Heart left ventricle (tissue), 16 donors: ENCODE data around the gene PGC. TPM values are rescaled to one million over a fixed set of nuclear protein-coding genes. Genes with fewer than 3 reads are reported as not detected.

Source experiments
- ATAC-seq, 4 donors: fragments of 200-7000 bp; cut with Tn5 transposase; one replicate each; pipeline ENCODE4 v1.9.1; 2020 to 2022; ENCODE audit warnings: moderate library complexity in 4 of 4, mild to moderate bottlenecking in 3 of 4, moderate number of reproducible peaks in 1 of 4
- DNase-seq, 5 donors: peaks; one replicate each; pipeline ENCODE4 v3.0.0-alpha.2; 2020
- H3K27ac ChIP-seq, 12 donors: fragments of 200-600 bp; sonication (generic) in 4 of 12; one replicate each; pipeline versions ENCODE4 v1.5.0 to v1.8.0; 2016 to 2022; ENCODE audit warnings: mild to moderate bottlenecking in 2 of 12
- H3K27me3 ChIP-seq, 9 donors: fragments of 200-600 bp; sonication (generic) in 2 of 9; one replicate each; pipeline versions ENCODE4 v1.5.1 to v1.8.0; 2016 to 2022; ENCODE audit warnings: mild to moderate bottlenecking in 3 of 9
- H3K36me3 ChIP-seq, 9 donors: fragments of 200-600 bp; sonication (generic) in 2 of 9; one replicate each; pipeline versions ENCODE4 v1.5.0 to v1.8.0; 2018 to 2022; ENCODE audit warnings: mild to moderate bottlenecking in 2 of 9
- H3K4me1 ChIP-seq, 12 donors: fragments of 200-600 bp; sonication (generic) in 4 of 12; one replicate each; pipeline versions ENCODE4 v1.5.0 to v1.8.0; 2016 to 2022; ENCODE audit warnings: mild to moderate bottlenecking in 3 of 12
- H3K4me3 ChIP-seq, 12 donors: fragments of 200-600 bp; sonication (generic) in 4 of 12; one replicate each; pipeline versions ENCODE4 v1.5.0 to v1.8.0; 2017 to 2022; ENCODE audit warnings: mild to moderate bottlenecking in 9 of 12, moderate library complexity in 4 of 12
- H3K9me3 ChIP-seq, 12 donors: fragments of 200-600 bp; sonication (generic) in 4 of 12; one replicate each; pipeline versions ENCODE4 v1.5.0 to v1.8.0; 2016 to 2022; ENCODE audit warnings: mild to moderate bottlenecking in 1 of 12
- POLR2A ChIP-seq, 2 donors: fragments of 450-650 bp; IDR thresholded peaks; one replicate each; pipeline ENCODE4 v1.6.1; 2017; ENCODE audit warnings: antibody characterized with exemption in 2 of 2, mild to moderate bottlenecking in 2 of 2, moderate library complexity in 2 of 2
- WGBS, 4 donors: extraction: QIAGEN DNeasy Blood & Tissue Kit in 2 of 4; methylation state at CpG; one replicate each; pipeline versions ENCODE4 v1.1.5 to v1.1.7; 2013 to 2018; 5-methylcytosine and 5-hydroxymethylcytosine counted together
- intact Hi-C, 10 donors: fragments of 100-400 bp; cut with DNase I; formaldehyde crosslinking; loops; one replicate each; pipeline versions ENCODE4 v1.11.1 to v1.14.2; 2022
- polyA plus RNA-seq, 2 donors: library from polyadenylated mRNA; stranded (reverse); fragments of 200-250 nt; gene quantifications; one replicate each; pipeline ENCODE4 v1.2.3, GENCODE V29; 2013
- total RNA-seq, 9 donors: library from RNA; depleted of rRNA in 2 of 9; stranded (reverse); fragments of >200 nt in 2 of 9; fragmentation: NEBNext Ultra II Directional in 3 of 9; extraction: Animal tissue kit (Norgen Biotek cat#: 25700) in 3 of 9; gene quantifications; one replicate each; pipeline versions ENCODE4 v1.1.0 to v1.2.4, GENCODE V29; 2016 to 2023
- TF ChIP-seq, protein P1 (sequence below), 12 donors: fragments of 200-600 bp; sonication (generic) in 4 of 12; IDR thresholded peaks; one replicate each; pipeline versions ENCODE4 v1.5.0 to v1.8.0; 2018 to 2022; ENCODE audit warnings: antibody characterized with exemption in 12 of 12, mild to moderate bottlenecking in 5 of 12
- donor health status: ischemic (EF 13 %, LVEDD 7.1; RV severe dilation, severe dysfunction).
- donor health status: healthy with polysubstance abuse.
- donor health status: DM: no; HTN: yes; CAD: no.
- donor health status: DM: no; HTN: no; CAD: no.
- donor health status: ischemic (EF 25% LVEDD 6.9; RV normal size, moderate dysfunction).
- donor health status: ischemic (EF 25% LVEDD 5.7; RV mildly dilated, moderate dysfunction).
- donor health status: healthy.
- donor health status: DM: yes; HTN: yes; CAD: no.
- donor health status: ischemic (EF 35%, LVEDD 5.7; RV mildly dilated, moderate dysfunction).
- donor health status: nonischemic (EF 11% LVEDD 7.7; RV severe dilation, severe dysfunction).
- donor health status: DM: yes; HTN: yes; CAD: no.
- donor health status: PGD.
- donor health status: ischemic (EF 29% LVEDD 5.4; RV normal size, mild dysfunction).
- donor health status: nonischemic (EF 23%, LVEDD 6.1; RV moderate dilation, normal function).

Gene PGC
- total and polyA plus RNA-seq, 11 donors = 1.1 TPM; not detected in 10

DNA sequence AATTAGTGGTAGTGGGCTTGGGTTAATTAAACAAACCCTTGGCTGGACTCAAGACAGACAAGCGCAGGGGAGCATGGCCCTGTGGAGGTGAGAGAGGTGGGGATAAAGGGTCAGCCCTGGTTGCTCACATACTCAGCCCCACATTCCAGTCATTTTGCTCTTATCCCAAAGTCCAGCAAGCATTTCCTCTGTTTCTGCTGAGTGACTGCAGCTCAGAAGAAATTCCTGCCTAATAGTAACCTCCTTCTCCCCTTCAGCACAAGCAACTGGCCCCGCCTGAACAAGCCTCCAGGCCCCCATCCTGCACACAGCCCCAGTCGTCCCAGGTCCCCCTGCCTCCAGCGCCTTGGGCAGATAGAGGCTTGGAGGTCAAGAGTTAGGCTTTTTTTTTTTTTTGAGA, 8.2 kb downstream of the PGC start:
- Histone ChIP-seq H3K27ac (no peak overlapping the region), H3K9me3 (no peaks in the 10 kb centered on the region), H3K36me3 (no peaks in the 10 kb centered on the region), H3K4me1 (peaks cover 0 to 8% (median 4%) of the 10 kb centered on the region in 12 donors), H3K4me3 (no peak overlapping the region), H3K27me3 (no peaks in the 10 kb centered on the region)
- DNase-seq = peak in 1 of 5 donors; percentile 28
- intact Hi-C loops = loop anchor here in 6 of 10 donors (5.0 kb wide), 2 partner anchors 33 to 38 kb away; partner anchors contain the start of gene FRS3 (in 5 of the 6)
- no peak for ATAC-seq
- WGBS, 4 donors = 71 to 94% (median 73%) methylated on average over 4 of the region's 4 CpGs
- TF ChIP-seq POLR2A (IDR thresholded peaks at IDR 0.05) = no peak
- TF ChIP-seq, protein P1, sequence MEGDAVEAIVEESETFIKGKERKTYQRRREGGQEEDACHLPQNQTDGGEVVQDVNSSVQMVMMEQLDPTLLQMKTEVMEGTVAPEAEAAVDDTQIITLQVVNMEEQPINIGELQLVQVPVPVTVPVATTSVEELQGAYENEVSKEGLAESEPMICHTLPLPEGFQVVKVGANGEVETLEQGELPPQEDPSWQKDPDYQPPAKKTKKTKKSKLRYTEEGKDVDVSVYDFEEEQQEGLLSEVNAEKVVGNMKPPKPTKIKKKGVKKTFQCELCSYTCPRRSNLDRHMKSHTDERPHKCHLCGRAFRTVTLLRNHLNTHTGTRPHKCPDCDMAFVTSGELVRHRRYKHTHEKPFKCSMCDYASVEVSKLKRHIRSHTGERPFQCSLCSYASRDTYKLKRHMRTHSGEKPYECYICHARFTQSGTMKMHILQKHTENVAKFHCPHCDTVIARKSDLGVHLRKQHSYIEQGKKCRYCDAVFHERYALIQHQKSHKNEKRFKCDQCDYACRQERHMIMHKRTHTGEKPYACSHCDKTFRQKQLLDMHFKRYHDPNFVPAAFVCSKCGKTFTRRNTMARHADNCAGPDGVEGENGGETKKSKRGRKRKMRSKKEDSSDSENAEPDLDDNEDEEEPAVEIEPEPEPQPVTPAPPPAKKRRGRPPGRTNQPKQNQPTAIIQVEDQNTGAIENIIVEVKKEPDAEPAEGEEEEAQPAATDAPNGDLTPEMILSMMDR (IDR thresholded peaks at IDR 0.05) = no peak

DNA sequence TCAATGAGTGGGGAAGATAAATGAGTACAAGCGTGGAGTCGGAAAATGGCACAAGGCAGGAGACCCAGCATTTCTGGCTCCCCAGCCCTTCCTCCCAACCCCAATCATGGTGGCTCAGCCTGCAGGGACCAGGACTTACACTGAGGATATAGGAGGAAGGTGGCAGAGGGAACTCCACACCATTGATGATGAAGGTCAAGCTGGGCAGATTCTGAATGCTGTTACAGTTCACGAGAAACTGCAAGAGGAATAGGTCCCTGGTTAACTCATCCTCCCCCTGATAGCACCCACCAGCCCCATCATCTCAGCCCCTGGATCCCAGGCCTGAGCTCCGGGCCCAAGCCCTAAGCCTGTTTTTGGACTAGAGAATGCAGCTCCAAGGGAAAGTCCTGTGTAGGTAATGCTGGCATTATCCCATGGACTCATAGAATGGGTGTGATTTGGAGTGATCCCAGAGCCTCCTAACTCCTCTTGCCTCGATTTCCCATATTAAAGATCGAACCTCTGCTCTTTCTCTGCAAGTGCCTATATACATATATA, 9.5 kb downstream of the PGC start:
- no peak overlapping the region for H3K4me3 ChIP-seq
- intact Hi-C loops = loop anchor here in 7 of 10 donors (2.0 to 5.0 kb wide), 3 partner anchors 35 to 40 kb away; partner anchors contain the start of gene FRS3 (in 5 of the 7)
- H3K9me3 ChIP-seq = no peaks in the 10 kb centered on the region
- TF ChIP-seq, protein P1 (IDR thresholded peaks at IDR 0.05) = no peak
- no peak for TF ChIP-seq POLR2A (IDR thresholded peaks at IDR 0.05)
- H3K27me3 ChIP-seq = no peaks in the 10 kb centered on the region
- ATAC-seq (no peak), DNase-seq (peak in 1 of 5 donors; percentile 7)
- no peaks in the 10 kb centered on the region for H3K36me3 ChIP-seq
- WGBS, 4 donors = 91 to 94% (median 92%) methylated on average over 6 of the region's 6 CpGs
- no peak overlapping the region for H3K27ac ChIP-seq
- peaks cover 5 to 21% (median 14%) of the 10 kb centered on the region in 12 donors for H3K4me1 ChIP-seq

DNA sequence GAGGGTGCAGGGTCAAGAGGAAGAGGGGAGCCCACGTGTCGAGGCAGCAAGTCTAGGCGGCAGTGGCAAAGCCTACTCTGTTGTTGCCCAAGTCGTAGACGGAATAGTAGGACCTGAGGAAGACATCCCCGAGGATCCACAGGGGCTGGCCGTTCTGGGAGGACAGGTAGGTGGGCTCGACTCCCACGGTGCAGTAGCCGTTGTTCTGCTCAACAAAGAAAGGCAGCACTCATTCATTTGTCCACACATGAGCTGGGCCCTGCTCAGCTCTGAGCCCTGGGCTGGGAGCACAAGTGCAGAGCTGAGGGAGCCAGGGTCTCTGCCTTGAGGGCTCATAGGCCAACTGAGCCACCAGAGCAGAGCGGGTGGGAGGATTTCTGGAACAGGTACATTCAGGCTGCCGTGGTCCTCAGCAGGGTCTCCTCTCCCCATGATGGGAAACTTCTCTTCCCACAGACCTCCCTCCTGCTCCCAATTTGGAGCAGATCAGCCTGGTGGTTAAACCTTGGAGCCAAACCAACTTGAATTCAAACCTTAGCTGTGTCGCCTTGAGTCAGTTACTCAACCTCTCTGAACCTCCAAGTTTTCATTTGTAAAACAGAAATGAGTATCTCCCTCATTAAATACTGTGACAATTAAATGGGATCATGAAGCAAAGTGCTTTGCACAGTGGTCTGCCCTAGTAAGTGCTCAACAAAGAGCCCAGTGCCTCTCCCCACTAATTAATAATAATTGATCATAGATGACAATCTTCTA, 10.2 kb downstream of the PGC start:
- no peaks in the 10 kb centered on the region for H3K9me3 ChIP-seq
- no peak for TF ChIP-seq POLR2A (IDR thresholded peaks at IDR 0.05)
- TF ChIP-seq, protein P1 (IDR thresholded peaks at IDR 0.05) = no peak
- H3K36me3 ChIP-seq = peaks cover 0 to 3% (median 0%) of the 10 kb centered on the region in 9 donors
- ATAC-seq (no peak), DNase-seq (no peak)
- H3K27ac ChIP-seq = no peak overlapping the region
- intact Hi-C loops = loop anchor here in 7 of 10 donors (2.0 to 5.0 kb wide), 3 partner anchors 35 to 40 kb away; partner anchors contain the start of gene FRS3 (in 5 of the 7)
- 84 to 90% (median 88%) methylated on average over 13 of the region's 13 CpGs for WGBS, 4 donors
- peaks cover 5 to 28% (median 20%) of the 10 kb centered on the region in 12 donors for H3K4me1 ChIP-seq
- H3K27me3 ChIP-seq = no peaks in the 10 kb centered on the region
- no peak overlapping the region for H3K4me3 ChIP-seq

DNA sequence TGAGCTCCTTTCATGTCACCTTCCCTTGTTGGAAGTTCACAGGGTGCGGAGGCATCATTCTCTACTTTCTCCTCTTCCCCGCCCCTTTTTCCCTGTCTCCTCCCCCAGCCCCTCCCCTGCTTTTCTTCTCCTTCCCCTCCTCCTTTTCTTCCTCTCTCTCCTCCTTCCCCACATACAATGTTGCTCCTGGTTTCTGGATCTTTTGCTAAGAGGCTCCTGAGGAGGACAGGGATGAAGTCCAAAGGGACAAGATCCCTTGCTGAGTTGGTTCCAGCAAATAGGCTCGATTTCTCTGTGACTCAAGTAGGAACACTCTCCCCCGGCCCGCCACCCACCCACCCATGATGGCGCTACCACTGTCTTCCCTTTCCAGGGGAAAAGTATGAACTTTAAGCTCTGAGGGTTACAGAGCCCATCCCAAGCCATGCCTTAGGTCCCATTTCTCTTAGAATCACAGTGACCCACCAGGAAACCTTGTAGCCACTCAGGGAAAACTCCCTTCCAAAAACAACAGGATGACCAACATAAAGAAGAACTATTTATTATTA, 10.9 kb downstream of the PGC start:
- no peak for DNase-seq

More for the DNA sequence above, 10.9 kb downstream of the PGC start:
- no peak overlapping the region for H3K27ac ChIP-seq
- intact Hi-C loops = loop anchor here in 7 of 10 donors (2.0 to 5.0 kb wide), 3 partner anchors 36 to 41 kb away; partner anchors contain the start of gene FRS3 (in 5 of the 7)
- no peaks in the 10 kb centered on the region for H3K27me3 ChIP-seq
- H3K36me3 ChIP-seq = peaks cover 0 to 3% (median 0%) of the 10 kb centered on the region in 9 donors
- TF ChIP-seq, protein P1 (IDR thresholded peaks at IDR 0.05) = no peak
- no peak for TF ChIP-seq POLR2A (IDR thresholded peaks at IDR 0.05)
- H3K4me3 ChIP-seq = peak overlapping the region in 2 of 12 donors; percentile 93 to 100
- WGBS, 4 donors = 67 to 71% (median 68%) methylated on average over 6 of the region's 6 CpGs
- no peaks in the 10 kb centered on the region for H3K9me3 ChIP-seq
- ATAC-seq = no peak
- H3K4me1 ChIP-seq = peaks cover 5 to 35% (median 26%) of the 10 kb centered on the region in 12 donors
